ENCODE results near the gene OBSCN.

OBSCN gene

DNA sequence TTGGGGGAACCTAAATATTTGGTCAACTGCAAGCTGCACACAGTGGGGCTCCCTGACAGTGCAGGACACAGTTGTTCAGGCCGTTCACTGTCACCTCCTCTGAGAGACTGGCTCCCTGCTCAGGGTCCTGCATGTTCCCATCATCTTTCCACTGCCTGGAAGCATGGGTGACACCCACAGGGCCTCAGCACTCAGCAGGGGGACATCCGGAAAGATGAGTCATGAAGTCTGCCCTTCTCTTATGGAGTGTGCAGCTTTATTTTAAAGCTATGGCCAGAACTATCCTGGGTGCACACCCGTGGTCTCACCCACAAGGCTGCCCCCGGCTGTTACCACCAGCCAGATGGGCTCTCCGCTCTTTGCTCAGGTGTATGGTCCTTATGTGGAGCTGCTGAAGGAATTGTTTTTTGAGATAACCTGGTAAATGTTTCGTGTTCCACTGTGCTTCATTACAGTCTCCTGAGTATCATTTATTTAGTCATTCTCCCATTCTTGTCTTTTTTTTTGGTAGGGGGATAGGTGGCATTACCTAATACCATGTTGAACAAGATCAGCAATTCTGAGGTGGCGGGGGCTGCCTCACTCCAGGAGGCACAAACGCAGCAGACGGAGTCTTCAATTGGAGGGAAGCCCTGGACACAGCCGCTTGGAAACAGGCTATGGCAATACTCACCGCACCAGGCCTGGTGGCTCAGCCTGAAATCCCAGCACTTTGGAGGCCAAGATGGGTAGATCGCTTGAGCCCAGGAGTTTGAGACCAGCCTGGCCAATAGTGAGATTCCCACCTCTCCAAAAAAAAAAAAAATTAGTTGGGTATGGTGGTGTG is 184.5 kb downstream of the OBSCN start:
- DNase-seq = no peak

DNA sequence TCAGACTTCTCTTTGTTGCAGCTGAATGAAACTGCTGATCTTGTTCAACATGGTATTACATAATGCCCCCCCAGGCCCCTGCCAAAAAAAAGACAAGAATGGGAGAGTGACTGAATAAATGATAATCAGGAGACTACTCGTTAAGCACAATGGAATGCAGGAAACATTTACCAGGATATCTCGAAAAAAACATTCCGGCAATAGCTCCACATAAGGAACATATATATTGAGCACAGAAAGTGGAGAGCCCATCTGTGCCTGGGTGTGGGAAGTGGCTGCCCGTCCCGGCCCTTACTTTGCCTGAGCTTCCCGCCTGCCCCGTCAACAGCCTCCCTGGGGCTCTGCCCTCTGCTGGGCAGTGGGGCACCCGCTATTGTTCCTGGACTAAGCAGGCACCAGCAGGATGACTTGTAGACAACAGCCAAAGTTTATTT is 185.4 kb downstream of the OBSCN start:
- no peak for DNase-seq

DNA sequence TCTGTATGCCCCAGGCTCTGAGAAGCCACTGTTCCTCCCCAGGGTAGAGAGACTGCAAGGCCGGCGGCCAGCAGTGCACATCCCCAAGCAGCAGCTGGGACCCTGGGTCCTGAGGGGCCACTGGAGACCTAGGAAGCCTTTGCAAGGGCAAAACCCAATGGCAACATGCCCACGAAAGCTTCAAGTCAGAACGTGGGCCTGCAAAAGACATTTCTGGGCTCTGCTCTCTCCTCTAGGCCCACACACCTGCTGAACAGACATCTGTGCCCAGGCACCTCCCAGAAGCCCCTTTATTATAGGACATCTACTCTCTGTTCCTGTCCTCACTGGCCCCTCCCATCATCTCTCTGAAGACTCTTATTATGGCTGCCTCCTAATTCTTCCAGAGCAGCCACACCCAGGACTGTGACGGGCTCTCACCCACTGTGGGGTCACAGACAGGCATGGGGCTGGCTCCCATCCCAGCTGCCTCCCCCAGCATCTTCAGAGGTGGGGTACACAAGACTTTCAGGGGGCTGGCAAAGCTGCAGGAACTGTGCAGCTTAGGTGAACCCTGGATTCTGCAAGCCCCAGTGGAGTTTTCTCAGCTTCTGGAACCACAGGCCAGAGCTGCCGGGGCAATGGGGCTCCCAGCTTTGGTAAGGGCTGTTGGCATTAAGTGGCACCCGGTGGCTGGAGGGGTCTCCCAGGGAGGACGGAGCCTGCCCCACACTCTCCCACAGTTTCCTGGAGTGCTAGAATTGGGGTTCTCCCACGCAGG is 186.1 kb downstream of the OBSCN start:
- DNase-seq = no peak

DNA sequence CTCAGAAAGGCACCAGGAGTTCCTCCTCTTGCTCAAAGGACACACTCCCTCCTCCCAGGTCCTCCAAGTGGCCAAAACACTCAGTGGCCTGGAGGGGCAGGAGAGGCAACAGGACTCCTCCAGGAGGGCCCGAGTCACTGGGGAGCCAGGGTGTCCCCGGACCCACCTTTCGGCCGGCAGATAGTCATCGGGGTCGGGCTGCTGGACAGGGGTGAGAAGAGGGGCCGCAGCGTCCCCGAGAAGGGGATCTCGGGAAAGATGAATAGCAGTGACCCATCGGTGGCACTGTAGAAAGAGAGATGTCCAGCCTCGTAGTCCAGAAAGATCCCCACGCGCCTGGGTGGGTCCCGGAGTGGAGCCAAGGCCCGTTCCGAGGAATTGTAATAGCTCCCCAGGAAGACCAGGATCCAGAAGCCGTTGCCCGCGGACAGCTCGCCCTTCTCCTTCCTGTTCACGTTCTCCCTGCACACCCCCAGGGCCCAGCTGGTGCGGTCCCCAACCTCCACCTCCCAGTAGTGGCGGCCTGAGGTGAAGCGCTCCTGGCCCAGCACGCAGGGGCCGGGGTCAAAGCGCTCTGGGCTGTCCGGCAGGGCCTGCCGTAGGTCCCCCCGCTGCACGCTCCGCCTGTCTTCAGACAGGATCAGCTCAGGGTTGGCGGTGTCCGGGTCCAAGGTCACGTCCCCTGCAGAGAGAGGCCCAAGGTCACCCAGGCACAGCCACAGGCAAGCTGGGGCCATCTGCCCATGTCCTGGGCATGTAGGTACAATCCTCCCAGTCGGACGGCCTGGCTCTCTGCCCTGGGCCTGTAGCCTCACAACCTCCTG is 186.9 kb downstream of the OBSCN start:
- DNase-seq = no peak

DNA sequence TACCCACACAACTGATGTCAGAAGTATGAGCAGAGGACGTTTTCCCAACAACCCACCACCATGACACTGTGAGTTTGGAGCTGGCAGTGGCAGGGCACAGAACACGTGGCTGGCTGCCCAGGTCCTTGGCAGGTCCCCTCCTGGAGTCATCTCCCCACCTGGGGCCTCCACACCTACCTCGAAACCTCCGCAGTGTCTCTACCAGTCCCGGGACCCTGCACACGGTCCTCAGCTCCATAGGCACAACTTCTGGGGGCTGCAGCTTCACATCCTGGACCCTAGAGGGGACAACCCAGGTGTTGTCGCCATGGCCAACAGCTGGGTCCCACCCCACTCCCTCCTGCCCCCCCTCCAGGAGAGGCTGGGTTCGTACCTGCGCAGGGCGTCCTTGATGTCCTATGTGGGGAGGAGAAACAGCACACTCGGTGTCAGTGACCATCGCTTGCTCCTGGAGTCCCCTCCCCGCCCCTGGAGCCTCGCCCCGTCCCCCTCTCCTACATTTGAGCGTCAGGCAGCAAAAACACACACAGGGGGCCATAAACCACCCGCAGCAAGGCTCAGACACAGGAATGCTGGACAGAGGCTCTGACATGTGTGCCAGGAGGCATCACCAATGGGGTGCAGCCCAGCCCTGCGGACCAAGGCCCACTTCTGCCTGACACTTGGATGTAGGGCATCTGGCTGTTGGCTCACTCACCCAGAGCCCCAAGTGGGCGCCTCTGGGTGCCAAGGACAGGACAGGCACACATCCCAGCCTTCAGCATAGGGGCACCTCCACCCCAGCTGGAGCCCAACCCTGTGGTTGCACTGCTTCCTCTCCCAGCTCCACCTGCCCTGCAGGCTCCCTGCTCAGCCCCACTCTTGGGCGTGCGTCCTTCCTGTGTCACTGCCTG is 189.2 kb downstream of the OBSCN start:
- DNase-seq = no peak

DNA sequence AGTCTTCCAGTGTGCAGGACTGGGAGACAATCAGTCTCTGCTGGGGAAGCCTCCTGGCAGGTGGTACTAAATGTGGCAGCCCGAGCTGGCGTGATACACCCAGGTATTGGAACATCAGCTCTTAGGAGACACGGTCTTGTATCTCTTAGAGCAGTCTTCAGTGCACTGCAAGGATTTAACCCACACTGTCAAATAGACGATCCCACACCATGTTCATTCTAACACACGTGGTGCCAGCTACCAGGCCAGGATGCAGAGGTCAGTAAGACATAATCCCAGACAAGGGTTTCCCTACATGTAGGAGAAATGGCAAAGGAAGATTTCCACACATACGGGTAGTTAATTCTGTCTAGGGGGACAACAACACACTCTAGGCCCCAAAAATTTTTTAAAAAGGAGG is 190.1 kb downstream of the OBSCN start:
- DNase-seq = no peak

DNA sequence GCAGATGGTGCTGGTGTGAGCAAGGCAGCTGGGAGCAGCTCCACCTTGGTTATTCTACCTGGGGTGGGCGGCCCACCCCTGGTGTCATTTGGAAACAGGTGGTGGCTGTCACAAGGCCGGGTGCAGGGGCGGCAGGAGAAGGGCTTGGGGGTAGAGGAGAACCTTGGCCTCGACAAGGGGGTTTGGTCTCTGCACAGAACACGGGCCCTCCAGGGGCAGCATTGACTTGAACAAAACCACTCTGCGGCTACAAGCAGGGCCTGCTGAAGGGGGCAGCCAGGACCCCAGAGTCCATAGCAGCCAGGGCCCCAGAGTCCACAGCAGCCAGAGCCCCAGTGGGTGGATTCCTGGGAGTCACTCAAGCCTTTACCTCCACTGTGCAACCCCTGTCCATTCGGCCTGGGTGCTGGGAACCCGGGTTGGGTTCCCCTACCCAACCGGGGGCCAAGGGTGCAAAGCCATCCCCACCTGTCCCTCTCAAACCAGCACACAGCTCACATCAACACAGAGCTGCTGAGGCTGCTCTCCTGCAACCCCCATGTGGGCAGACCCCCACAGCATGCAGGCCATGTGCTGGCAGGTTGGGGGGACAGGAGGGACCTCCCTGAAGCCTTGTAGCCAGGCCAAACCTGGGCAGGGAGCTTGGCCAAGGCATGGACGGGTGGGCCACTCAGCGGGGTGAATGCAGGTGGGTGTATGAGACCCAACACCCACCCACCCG is 191.1 kb downstream of the OBSCN start:
- no peak for DNase-seq

DNA sequence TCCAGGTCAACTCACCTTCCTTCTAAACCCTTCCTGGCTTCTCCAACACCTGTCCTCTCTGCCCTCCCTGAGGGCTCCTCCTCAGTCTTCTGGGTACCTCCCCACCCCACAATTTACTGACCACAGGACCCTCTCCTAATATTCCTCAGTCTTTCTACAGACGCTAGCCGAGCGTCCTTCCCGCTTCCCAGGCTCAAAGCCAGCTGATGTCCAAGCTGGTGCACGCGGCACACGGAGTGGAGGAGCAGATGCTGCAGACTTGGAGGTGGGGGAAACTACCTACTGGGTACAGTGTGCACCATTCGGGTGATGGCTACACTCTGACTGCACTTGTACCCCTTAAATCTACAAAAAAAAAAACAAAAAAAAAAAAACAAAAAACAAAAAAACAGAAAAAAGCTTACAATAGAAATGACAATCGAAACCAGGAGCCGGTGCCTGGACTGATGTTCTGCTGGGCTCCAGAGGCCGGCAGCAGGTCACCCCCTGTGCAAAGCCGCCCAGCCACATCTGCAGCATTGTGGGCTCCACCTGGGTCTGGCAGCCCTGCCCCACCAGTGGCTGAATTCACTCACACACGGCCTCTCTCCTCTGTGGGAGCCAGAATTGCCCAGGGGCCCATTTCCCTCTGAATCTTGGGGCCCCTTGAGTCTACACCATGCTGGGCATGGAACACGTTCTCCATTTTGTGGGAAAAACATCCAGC is 191.8 kb downstream of the OBSCN start:
- no peak for DNase-seq

DNA sequence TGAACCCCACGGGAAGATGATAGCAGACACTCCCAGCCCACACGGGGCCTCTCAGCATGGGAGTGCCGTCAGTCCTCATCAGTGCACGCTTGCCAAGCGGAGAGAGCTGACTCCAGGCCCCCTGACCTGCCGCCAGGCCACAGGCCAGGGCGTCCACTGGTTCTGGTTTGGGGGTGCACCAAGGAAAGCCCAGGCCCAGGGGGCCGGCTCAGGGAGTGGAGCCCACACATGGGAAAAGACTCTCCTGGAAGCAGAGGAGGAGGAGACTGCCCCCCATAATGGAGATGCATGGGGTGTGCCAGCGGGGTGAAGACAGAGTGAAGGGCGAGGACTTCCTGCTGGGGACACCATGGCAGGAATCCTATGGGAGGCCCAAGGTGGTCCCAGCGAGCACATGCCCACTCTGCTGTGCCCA is 192.4 kb downstream of the OBSCN start:
- no peak for DNase-seq

DNA sequence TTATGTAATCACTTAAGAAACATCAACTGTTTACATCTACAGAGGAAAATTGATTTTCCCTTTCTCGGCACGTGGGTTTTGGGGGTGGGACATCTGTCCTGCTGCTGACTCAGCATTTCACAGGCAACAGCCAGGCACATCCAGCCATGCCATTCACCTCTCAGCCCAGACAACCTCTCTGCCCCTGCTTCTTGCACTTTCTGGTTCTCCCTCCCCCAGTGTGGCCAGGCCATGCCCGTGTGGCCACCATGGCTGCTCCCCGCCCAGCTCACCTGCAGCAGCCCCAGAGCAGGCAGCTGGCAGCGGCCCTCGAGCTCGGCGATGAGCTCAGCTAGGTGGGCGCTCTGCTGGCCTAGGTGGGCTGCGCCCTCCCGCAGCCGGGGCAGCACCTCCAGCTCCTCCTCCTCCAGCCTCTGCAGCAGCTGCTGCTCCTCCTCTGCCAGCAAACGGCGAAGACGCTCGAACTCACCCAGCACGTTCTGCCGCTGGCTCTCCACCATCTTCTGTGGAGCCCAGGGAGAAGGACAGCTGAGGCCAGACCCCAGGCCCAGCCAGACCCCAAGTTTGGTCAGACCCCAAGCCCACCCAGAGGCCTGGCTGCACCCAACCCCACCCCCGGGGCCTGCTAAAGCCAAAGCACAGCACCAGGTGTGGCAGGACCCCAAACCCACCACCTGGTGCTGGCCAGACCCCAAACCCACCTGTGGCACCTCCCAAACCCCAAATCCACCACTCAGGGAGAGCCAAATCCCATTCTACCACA is 193.0 kb downstream of the OBSCN start:
- DNase-seq = no peak

DNA sequence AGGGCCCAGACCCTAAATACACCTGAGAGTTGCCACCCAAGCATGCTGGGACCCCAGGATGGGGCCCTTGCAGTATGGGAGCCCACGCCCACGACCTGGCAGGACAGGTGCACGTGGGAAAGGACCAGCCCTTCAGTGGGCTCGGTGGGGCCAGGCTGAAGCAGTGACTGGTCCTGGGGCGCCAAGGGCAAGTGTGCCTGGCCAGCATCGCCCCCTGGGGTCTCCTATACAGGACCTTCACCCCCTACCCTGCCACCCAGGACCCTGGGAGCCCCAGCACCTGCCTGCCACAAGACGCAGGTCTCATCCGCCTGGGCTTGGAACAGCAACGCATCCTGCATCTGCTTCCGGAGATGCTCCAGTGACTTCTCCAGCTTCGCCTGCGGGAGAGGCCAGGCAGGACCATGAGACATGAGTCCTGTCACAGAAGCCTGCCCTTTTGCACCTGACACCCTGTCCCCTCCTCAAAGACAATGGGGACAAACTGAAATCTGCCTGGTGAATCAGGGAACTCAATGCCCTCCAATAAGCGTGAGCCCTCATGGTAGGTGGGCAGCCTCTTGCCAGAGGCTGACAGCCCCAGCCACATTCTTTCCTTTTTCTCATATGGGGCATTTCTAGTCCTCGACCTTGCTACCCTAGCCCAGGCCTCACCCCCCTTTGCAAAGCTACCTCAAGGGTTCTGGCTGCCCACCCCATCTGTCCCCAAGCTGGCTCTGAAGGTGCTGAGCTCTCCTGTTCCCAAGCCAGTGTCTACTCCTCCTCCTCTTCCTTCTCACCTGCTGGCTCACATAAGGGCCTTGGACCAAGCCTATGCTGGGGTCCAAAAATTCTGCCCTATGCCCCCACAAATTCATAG is 194.2 kb downstream of the OBSCN start:
- no peak for DNase-seq

DNA sequence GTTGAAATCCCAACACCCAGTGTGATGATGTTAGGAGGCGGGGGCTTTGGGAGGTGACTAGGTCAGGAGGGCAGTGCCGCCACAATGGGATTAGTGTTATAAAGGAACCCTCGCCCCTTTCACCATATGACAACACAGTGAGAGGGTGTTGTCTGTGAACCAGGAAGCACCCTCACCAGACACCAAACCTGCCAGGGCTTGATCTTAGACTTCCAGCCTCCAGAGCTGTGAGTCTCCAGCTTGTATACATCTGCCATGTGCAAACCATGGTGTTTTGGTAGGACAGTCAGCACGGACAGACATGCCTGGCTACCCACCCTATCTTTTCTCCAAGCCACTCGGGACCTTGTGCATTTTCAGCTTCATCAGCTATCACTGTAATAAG is 194.8 kb downstream of the OBSCN start:
- no peak for DNase-seq

DNA sequence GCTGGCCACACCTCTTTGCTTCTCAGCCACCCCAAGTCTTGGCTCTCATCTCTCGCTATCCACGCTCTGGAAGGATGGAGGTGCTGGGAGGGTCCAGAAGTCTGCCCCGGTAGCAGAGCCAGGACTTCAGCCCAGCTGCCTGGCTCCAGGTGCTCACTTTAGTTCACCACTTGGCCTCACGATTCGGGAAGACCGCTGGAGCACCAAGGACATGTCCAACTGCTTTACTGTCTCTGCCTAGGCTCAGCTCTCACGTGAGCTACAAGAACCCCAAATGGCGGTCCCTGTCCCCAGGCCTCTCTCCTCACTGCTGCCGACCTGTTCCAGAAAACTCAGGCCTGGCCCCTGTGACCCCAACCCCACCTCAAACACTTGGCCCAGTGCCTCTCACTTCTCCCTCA is 195.4 kb downstream of the OBSCN start:
- no peak for DNase-seq

DNA sequence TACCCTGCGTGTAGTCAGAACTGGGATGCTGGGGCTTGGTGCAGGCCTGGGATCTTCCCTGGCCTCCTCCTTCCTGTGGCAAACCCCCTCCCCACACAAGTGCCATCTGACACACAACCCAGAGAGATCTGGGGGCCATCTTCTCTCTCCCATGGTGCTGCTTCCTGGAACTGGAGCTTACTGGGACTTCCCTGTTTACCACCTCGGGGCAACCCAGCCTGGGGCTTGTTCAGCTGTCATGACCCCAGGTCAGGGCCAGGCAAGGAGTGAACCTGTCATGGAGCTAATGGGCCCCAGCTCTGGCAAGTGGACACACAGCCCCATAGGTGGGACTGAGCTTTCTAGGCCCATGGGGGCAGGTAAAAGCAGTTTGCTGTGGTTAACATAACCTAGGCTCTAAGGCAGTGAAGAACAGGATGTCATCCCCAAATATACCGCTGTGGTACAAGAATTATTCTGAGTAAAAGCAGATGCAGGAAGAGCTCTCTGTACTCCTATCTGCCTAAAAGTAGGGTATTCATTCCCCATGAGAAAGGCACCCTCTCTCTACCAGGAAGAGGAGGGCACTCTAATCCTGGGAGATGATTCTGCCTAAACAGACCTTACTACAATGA is 196.4 kb downstream of the OBSCN start:
- no peak for DNase-seq

DNA sequence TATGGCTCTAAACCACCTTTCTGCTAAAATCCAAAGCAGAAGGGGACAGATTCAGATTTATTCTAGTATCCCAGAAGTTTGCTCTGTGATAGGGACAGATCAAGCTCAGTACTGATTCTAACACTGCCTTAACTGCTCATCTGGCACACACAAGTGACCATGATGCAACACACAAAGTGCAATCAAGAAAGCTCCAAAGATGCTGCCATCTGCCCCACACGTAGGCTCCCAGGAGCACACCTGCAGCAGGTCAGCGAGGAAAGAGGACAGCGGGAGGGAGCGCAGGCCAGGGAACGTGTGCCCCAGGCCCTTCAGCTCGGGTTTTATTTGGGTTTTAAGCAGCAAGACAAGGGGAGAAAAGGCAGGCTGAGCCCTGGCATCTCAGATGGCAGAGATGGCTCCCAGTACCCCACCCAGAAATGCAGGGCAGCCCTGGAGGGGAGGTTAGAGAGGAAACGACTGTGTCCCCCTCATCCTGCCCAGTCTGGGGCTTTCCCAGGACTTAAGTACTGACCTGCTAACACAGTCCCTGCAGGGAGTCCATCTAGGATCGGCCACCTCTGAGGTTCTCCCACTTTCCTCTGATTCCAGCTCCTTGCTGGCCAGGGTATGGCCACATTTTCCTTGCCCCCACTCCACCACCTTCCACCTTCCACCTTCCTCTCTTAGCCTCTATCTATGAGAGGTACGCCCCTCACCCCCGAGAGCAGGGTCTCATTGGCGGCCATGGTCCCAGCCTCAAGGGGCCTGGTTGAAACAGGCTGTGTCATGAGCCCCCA is 197.5 kb downstream of the OBSCN start:
- DNase-seq = no peak

DNA sequence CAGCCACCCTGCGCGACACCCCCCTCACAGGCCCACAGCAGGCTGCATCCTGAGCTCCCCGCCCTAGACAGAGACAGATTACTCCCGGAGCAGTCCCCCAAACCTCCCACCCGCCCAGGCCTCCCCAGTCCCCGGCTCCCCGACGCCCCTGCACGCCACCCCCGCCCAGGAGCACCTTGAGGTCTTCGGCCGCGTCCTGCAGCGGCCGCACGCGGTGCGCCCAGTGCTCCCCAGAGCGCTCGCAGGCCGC is 198.1 kb downstream of the OBSCN start:
- DNase-seq = no peak

DNA sequence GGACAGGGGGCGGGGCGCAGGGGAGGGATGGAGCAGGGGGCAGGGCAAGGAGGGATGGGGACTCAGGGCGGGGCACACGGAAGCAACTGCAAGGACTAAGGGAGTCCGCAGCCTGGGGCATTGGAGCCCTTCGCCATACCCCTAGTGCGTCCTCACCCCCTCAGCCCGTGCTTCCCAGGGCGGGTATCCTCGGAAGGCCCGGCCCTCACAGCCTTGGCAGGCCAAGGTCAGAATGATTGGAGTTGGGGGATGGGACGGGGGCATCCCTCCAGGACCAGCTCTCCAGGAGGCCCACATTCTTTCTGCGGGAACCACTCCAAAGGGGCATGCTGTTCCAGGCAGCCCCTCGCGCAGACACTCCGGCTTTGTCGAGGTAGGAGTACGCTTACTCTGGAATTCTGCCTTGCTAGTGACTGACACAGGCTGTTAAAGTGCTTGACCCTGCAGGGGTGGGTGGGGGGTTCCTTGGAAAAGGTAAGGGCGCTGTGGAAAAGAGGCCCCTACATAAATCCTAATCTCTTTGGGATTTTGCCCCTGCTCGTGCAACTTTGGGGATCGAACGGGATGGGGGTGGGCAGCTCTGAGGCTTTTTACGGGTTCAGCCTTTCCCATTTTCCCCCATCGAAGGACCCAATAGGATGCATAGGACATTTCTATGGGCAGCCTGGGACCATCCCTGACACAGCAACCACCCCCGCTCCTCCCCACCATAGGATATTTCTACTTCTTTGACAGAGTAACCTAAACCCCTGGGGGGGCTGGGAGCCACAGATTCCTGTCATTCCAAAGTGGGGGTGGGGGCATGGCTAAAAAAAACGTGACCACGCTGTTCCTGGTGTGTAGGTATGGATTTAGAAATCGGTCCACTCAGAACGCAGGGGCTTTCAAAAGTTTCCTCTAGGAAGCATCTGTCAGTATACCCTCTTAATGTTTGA is 199.5 kb downstream of the OBSCN start:
- DNase-seq = no peak
